Posterior vena cava (tissue), 2 donors: ENCODE data around the gene ANO6. TPM values are rescaled to one million over a fixed set of nuclear protein-coding genes. Genes with fewer than 3 reads are reported as not detected.
"Not testable (repeated sequence)": the region's sequence is repeated elsewhere in the genome, so short reads cannot be mapped to it uniquely, and the experiment has no call there.

Experiments used
- DNase-seq: peaks from one replicate; pipeline ENCODE4 v3.0.0-alpha.2; 2020; ENCODE audit warnings: low spot score
- intact Hi-C, 2 donors: fragments of 100-400 bp; cut with DNase I; formaldehyde crosslinking; loops; one replicate each; pipeline versions ENCODE4 v1.14.1 to v1.14.2; 2022 to 2023
- total RNA-seq, 2 donors: library from RNA; stranded (reverse); fragmentation: NEBNext Ultra II Directional; extraction: Animal tissue kit (Norgen Biotek cat#: 25700); gene quantifications; one replicate each; pipeline ENCODE4 v1.2.1, GENCODE V29; 2021
- donor health status: DM: yes; HTN: yes; CAD: no.
- donor health status: DM: yes; HTN: yes; CAD: no.

The ANO6 gene
- total RNA-seq, 2 donors from 2014 or later, result 74.8 to 76.6 TPM

DNA sequence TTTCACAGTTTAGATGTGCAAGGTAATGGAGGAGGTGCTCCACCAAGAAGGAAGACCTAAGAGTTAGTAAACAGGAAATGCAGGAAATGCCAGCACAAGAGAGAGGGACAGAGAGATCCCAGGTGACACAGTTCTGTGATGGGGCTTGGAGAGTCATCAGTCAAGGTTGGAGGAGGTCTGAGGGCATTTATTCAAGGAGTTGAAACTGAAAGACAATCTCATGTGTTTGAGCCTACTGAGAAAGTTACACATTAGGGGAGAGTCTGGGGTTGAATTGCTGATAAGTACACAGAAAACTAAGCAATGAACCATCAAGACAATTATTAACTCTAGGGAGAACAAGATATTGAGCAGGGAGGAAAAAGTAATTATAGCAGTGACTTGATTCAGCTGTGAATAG, 138.5 kb downstream of the ANO6 start:
- intact Hi-C loops, result loop anchor here in 1 of 2 donors (10.0 kb wide), 1 partner anchor 50 kb away; no protein-coding TSS in a partner anchor
- no peak for DNase-seq

DNA sequence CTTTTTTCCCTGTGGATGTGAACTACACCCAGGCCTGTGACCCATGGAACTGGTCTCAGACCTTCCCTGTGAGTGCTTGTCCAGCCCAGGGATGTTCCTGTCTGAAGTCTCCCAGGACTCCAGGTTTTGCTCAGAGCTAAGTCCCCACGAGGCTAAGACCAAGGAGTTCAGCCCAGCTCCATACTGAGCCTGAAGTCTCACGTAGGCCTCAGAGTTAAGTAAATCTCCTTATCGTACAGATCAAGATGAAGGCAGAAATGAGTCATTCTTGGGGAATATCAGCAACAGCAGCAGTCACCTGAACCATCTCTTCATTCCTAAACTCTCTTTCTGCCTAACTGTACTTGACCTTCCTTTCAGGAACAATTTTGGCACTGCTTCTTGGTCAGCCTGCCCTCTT, 139.8 kb downstream of the ANO6 start:
- intact Hi-C loops, result loop anchor here in 1 of 2 donors (10.0 kb wide), 1 partner anchor 51 kb away; no protein-coding TSS in a partner anchor
- DNase-seq, result no peak

DNA sequence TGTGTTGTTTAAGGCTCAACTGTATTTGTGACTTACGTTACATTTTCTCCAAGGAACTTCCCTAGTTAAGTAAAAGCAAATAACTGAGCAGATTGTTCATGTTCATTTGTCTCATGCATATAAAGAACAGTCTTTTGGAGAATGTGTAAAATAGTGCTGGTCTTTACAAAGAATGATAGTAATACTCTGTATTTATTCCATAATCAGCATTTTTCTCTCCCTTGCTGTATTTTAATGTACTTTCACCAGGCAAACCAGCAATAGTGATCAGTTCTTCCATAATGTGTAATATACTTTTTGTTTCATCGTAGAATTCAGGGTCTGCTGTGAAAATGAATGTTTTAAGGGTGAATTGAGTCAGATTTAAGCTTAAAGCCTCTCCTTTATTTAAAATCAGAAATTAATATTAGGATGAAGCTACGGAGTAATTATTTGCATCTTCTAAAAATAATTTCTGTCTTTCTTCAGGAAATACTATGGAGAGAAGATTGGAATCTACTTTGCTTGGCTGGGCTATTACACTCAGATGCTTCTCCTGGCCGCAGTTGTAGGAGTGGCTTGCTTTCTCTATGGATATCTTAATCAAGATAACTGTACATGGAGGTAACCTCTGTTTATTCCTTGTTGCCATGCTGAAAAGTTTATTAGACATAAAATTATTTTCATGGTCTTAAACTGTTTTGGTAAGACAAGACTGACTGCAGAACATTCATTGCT, 141.1 kb downstream of the ANO6 start:
- intact Hi-C loops, result loop anchor here in 1 of 2 donors (10.0 kb wide), 1 partner anchor 52 kb away; no protein-coding TSS in a partner anchor

DNA sequence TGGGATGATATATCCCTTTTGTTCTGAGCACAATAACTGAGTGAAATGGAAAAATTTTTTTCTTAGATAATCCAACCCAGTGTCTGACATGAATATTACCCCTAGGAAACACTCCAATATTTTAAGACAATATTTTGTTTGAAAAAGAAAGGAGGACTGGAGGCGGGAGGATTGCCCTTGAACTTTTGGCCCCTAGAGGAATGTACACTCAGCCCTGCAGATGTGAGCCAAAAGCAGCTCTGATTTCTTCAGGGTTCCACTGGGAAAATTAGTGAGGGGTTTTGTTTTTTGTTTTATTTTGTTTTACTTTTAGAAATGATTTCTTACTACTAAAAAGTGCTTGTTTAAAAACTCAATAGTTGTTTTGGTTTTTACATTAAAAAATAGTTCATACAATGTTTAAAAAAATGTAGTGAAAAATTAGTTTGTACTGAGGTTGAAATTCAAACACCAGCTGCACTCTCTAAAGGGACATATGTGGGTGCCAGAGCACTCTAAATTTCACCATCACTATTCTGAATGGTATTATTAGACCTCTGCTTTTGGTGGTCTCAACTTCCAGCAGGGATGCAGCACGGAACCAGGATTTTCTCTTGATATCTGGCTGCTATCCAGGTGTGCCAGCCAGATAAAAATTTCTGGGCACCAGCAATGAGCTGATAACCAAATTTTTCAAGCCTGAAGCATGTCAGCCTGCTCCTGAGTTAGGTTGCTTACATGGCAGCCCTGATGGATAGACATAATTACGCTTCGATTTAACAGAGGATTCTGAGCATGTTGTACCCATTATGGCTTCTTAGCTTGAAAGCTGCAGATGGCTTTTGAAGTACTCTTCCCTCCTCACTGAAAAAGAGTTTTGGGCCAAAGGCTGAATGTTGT, 141.9 kb downstream of the ANO6 start:
- intact Hi-C loops, result loop anchor here in 1 of 2 donors (10.0 kb wide), 1 partner anchor 53 kb away; no protein-coding TSS in a partner anchor
- no peak for DNase-seq

More for the DNA sequence above, 141.1 kb downstream of the ANO6 start:
- no peak for DNase-seq

DNA sequence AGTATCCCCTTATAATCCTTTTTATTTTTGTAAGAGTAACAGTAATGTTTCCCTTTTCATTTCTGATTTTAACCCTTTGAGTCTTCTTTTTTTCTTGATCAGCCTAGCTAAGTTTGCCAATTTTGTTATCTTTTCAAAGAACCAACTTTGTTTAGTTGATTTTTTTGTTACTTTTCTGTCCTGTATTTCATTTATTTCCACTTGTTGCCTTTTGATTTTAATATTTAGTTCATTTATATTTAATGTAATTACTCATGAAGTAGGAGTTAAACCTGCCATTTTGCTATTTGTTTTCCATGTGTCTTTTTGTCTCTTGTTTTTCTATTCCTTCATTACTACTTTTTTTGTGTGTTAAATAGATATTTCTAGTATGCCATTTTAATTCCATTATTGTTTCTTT, 146.4 kb downstream of the ANO6 start:
- no peak for DNase-seq
- intact Hi-C loops, result no loop called here

DNA sequence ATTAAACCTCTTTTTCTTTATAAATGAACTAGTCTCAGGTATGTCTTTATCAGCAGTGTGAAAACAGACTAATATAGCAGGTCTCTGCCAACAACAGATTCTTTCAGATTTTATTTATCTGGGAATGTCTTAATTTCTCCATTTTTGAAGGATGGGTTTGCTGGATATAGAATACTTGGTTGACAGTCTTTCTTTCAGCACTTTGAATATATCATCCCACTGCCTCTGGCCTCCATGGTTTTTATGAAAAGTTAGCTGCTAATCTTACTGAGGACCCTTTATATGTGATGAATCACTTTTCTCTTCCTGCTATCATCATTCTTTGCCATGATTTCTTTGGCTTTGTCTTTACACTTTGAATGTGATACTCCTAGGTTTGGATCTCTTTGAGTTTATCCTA, 148.0 kb downstream of the ANO6 start:
- intact Hi-C loops, result no loop called here
- DNase-seq, result no peak

DNA sequence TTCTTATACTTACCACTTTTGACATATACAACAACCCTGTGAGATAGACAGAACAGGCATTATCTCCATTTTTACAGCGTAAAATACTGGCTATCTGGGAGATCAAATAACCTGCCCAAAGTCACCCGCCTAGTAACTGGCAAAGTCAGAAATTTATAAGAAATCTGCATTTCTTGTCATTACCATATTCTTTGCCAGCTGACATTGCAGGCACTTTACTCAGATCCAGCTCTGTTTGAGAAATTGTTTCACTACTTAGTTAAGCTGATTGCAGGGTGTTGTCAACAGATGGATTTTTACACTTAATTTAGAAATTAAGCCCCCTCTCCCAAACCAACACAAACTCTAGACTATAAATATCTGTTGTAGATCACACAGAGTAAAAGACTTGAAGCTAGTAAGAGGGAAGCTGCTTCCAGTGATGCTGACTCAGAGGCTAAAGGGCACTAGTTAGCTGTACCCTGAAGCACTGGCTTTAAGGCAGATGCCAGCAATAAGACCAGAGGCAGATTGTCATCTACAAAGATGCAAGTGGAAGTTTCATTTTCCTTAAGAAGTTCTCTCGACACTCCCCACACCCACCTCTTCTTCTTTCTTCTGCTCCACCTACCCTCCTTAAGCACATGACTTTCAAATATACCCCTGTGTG, 153.1 kb downstream of the ANO6 start:
- intact Hi-C loops, result no loop called here
- no peak for DNase-seq

DNA sequence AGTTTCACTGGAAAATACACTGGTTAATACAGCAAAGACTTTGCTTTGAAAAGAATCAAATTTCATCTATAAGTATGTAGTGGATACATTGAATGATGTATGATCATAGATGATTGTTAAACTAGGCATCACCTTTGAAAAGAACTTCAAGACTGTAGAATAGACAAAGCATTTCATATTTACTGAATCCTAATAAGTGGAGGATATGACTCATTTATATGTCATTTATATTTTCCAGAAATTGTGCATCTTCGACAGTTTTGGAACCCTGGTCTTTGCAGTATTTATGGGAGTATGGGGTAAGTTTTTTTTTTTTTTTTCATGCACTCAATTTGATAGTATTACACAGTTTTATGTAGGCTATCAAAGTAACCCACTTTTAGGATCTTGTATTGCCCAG, 161.9 kb downstream of the ANO6 start:
- DNase-seq, result no peak
- intact Hi-C loops, result no loop called here

DNA sequence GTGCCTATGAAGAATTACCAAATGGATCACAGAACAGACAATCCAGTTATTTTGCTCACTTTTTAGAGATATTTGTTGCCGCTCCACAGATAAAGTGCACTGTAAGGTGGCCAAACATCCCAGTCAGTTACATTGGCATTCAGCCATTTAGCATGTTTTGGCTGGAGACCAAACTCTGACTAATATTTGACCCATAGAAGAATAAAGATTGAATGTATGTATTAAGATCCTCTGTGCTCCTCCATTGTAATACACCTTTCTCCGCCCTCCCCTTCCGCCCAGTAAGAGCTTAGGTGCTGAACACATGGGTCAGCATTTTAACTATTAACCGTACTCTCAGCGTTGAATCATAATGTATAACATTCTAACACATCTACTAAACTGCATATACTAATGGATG, 163.4 kb downstream of the ANO6 start:
- DNase-seq, result no peak
- intact Hi-C loops, result no loop called here

DNA sequence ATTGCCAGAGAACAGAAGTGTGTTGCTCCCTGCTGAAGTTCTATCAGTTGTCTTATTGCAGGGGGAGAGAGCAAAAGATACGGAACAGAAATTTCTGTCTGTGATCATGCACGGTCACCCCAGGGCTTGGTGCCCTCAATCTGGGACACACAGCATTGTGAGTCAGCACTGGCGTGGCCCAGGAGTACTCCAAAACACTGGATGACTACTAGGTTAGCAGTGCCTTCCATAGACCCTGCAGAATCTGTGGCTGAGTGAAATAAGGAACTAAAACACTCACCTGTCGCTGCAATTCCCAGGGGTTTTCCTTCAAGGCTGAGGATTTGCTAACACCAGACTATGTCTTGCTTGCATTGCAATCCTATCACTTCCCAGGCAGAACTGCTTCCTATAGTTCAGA, 165.5 kb downstream of the ANO6 start:
- no peak for DNase-seq
- intact Hi-C loops, result loop anchor here (10.0 kb wide), 1 partner anchor 167 kb away; the partner anchor contains the start of gene ANO6 (in 2 of the 2)

DNA sequence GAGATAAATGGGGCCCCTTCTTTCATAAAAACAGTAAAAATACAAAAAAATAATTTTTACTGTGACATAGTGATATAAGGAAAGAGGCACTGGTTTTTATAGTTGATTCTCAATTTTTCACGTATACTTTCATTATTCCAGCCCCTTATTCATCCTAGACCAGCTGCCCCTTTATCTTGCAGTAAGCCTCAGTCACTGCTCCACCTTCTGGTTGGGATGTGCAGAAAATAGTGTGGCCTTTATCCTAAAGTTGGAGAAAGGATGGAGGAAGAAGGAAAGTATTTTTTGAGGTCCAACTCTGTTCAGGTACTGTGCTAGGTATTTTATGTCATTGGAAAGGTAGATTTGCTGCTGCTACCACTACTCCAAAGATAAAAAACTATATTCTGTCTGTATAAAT, 172.7 kb downstream of the ANO6 start:
- no peak for DNase-seq
- intact Hi-C loops, result loop anchor here (10.0 kb wide), 1 partner anchor 174 kb away; the partner anchor contains the start of gene ANO6 (in 2 of the 2)

DNA sequence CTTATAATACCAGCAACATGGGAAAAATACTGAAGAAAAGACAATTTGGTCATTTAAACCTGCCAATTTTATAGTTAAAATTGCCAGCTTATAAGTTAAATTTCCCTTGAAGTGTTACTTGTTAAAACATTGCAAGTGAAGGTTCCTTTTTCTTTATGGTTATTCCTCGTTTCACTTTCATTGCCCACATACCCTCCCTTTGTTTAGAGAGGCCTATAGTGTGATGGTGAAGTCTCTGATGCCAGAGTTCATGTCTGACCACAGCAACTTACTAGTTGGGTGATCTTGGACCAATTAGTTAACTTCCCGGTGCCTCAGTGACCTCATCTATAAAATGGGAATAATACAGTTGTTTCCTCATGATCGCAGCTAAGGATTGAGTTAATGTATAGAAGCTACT, 173.5 kb downstream of the ANO6 start:
- no peak for DNase-seq
- intact Hi-C loops, result loop anchor here (10.0 kb wide), 1 partner anchor 175 kb away; the partner anchor contains the start of gene ANO6 (in 2 of the 2)

DNA sequence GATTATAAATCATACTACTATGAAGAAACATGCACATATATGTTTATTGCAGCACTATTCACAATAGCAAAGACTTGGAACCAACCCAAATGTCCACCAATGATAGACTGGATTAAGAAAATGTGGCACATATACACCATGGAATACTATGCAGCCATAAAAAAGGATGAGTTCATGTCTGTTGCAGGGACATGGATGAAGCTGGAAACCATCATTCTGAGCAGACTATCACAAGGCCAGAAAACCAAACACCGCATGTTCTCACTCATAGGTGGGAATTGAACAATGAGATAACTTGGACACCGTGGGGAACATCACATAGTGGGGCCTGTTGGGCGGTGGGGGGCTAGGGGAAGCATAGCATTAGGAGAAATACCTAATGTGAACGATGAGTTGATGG, 181.6 kb downstream of the ANO6 start:
- intact Hi-C loops, result not testable (repeated sequence)

DNA sequence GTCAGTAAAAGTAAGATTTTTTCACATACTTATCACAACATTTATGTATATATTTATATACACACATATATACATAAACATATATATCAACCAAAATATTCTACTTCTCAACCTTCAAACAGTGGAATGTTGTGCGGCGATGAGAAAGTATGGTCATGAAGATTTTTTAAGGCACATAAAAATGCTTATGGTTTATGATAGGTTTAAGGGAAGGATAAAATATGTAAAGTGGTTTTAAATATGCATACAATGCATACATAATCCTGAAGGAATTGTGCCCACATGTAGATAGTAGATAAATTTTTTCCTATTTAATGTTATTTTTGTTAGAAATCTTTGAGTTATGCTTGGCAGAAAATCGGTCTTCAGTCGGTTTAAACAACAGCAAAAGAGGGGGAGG, 182.7 kb downstream of the ANO6 start:
- no peak for DNase-seq
- intact Hi-C loops, result no loop called here

More for the DNA sequence above, 181.6 kb downstream of the ANO6 start:
- DNase-seq, result not testable (repeated sequence)

DNA sequence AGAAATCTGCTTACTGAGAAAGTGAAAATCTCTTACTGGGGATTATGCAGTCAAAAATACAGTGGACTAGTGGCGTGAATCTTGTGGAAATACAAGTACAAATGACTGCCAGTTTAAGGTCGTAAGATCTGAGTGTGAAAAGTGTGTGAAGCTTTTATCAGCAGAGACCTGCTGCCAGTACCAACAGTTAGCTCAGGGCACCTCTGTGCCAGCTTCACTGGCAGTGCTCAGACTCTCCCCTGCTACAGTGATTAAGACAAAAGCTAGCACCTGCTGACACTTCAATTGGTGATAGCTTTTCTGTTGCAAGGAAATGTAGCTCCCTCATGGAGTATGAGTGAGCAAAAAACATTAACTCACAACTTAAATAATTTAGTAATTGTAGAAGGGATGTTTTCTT, 185.1 kb downstream of the ANO6 start:
- intact Hi-C loops, result no loop called here
- no peak for DNase-seq

DNA sequence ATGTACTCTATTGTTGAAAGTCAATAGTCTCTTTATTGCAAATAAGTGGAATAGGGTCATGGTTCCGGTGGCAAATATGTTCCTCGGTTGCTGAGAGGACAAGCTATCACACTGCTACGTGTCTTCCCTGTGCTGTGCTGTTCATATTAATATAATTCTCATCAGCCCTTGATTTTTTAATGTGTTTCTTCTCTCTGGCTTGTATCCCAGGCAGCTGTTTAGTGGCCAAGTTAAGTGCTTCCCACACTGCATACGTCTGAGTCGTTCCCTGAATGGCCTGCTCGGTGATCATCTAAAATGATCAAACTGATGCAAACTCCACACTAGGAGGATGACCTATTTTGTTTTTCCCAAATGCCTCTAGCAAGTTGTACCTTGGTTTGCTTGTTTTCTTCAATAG, 186.4 kb downstream of the ANO6 start:
- DNase-seq, result no peak
- intact Hi-C loops, result no loop called here

DNA sequence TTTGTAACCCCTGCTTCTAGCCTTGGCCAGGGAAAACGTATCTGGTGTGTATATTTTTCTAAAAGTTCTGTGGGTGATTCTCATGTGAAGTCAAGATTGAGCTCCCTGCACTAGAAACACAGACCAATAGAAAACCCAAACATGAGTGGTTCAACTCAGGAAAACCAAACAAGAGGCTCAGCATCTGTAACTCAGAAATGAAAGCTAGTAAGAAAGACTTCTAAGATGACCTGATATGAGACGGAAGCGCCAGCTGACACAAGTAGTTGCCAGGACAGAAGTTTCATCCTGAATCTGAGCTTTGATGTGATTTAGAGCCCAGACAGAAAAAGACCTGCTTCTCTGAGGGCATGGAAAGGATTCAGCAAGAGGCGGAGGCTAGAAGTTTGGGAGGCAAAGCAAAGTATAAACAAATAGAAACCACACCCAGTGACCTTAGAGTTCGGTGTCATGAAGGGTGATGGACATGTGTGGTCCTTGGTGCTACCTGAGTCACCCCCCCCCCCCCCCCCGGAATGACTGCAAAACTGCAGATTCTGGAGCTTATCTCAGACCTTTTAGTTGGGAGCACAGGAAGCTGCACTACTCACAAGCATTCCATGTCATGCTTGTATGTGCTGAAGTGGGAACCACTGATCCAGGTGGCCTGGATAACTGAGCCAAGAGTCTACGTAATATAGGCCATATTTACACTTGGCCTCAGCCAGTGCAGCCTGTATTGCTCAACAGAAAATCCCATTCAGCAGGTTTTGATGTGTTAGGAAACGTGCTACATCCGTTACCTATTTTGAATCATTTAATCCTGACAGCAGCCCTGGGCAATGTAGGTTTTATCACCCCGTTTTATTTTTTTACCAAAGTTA, 191.3 kb downstream of the ANO6 start:
- intact Hi-C loops, result no loop called here
- no peak for DNase-seq

DNA sequence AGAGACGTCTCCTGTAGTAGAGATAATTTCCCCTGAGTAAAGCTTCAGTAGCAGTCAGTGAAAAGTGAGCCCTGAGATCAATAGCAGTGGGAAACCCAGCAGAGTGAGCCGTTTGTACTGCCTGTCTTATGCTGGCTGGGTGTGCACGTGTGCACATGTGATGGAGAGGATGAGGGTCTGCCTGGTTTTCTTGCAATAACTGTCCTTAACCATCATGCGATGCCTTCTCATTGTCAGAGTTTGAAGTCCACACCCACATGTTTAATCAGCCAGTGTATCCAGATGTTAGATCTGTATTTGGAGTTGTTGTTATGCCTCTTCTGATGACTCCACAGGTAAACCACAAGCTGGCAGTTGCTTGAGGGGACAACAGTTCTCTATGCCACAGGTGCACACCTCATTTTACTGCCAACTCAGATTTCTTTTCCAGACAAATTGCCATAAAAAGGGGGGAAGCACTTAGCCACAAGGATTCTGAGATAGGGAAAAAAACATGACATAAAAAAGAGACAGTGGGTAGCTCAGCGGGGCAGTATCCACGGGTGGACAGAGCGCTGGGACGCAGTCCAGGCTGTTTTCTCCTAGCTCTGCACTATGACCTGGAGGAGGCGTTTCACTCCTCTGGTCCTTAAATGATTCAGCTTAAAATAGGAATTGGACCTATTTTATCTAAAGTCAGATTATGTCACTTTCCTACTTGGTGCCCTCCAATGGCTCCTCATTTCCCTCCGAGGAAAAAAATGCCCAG, 192.3 kb downstream of the ANO6 start:
- no peak for DNase-seq
- intact Hi-C loops, result no loop called here
